H1 (cell line): ENCODE data around the gene GABRP. TPM values are rescaled to one million over a fixed set of nuclear protein-coding genes. Genes with fewer than 3 reads are reported as not detected.

Source experiments
- ASH2L ChIP-seq: fragments of 200-600, 300-600 bp; sonication (generic); IDR thresholded peaks from one replicate; pipeline ENCODE4 v1.7.1; 2017; ENCODE audit warnings: low read length
- CBX8 ChIP-seq: fragments of 300-800, 300-1000 bp; sonication (generic); IDR thresholded peaks from 2 replicates; pipeline ENCODE4 v1.7.1; 2016; ENCODE audit warnings: low read depth, low read length, borderline replicate concordance
- CHD7 ChIP-seq: fragments of 300-600 bp; sonication (generic); IDR thresholded peaks from 2 replicates; pipeline ENCODE4 v1.7.1; 2012; ENCODE audit warnings: low read length, moderate library complexity, mild to moderate bottlenecking, inconsistent platforms; ENCODE audit not compliant: insufficient replicate concordance
- EGR1 ChIP-seq: IDR thresholded peaks from 2 replicates; pipeline ENCODE4 v1.6.1; 2011; ENCODE audit warnings: low read depth, low read length, borderline replicate concordance
- EZH2 ChIP-seq: fragments of 200-600 bp; sonication (generic); IDR thresholded peaks from 2 replicates; pipeline ENCODE4 v1.7.1; 2012; ENCODE audit warnings: low read depth, mild to moderate bottlenecking, moderate library complexity, low read length, inconsistent platforms; ENCODE audit not compliant: severe bottlenecking
- GTF2F1 ChIP-seq: IDR thresholded peaks from 2 replicates; pipeline ENCODE4 v1.6.1; 2012; ENCODE audit warnings: low read depth, low read length, improper control_type of control experiment, borderline replicate concordance
- JUN ChIP-seq: IDR thresholded peaks from 2 replicates; pipeline ENCODE4 v1.6.1; 2011; ENCODE audit warnings: low read depth, mild to moderate bottlenecking, improper control_type of control experiment, low read length
- MAFK ChIP-seq: IDR thresholded peaks from 2 replicates; pipeline ENCODE4 v1.6.1; 2012; ENCODE audit warnings: low read depth, mild to moderate bottlenecking, improper control_type of control experiment, low read length
- MAX ChIP-seq: IDR thresholded peaks from 2 replicates; pipeline ENCODE4 v1.6.1; 2012; ENCODE audit warnings: inconsistent platforms
- NRF1 ChIP-seq: IDR thresholded peaks from 2 replicates; pipeline ENCODE4 v1.6.1; 2011; ENCODE audit warnings: mild to moderate bottlenecking, low read depth, low read length, improper control_type of control experiment
- RNF2 ChIP-seq: fragments of 200-900, 300-1000 bp; sonication (generic); IDR thresholded peaks from 2 replicates; pipeline ENCODE4 v1.7.1; 2016; ENCODE audit warnings: borderline replicate concordance, low read depth, mild to moderate bottlenecking, antibody characterized with exemption, low read length; ENCODE audit not compliant: poor library complexity, severe bottlenecking; ENCODE audit errors: missing control alignments
- TEAD4 ChIP-seq: IDR thresholded peaks from 2 replicates; pipeline ENCODE4 v1.6.1; 2012; ENCODE audit warnings: low read depth, low read length, inconsistent platforms, mixed read lengths
- polyA plus RNA-seq, 7 experiments: library from polyadenylated mRNA; depleted of rRNA in 3 of 7; stranded (reverse) in 5 of 7; unstranded in 2 of 7; fragments of >200 nt in 5 of 7; fragments of 200-250 nt in 2 of 7; gene quantifications; 1 replicate in 5 of 7; 2 replicates in 1 of 7; 4 replicates in 1 of 7; pipeline versions ENCODE4 v1.2.1 to v1.2.3, GENCODE V29; 2011 to 2013; ENCODE audit warnings: missing spikeins in 2 of 7, mixed read lengths in 2 of 7
- total RNA-seq: library from RNA; stranded (reverse); fragmentation: NEBNext Ultra II Directional; extraction: Animal tissue kit (Norgen Biotek cat#: 25700); gene quantifications from 2 replicates; pipeline ENCODE4 v1.2.1, GENCODE V29; 2021

Gene GABRP
- total and polyA plus RNA-seq, 2 of the 8 experiments (the other 6 are each of a cell fraction or from before 2014, with no cell fraction given): 3.7 to 4.0 TPM

GRCh38 chr5:170753311-170753710 lies 30.2 kb upstream of the GABRP start (continued):
- TF ChIP-seq CHD7 (no peak), NRF1 (no peak), TEAD4 (no peak), MAFK (no peak), MAX (no peak), CBX8 (no peak), JUN (no peak), EZH2 (no peak), ASH2L (no peak), EGR1 (no peak), GTF2F1 (no peak), RNF2 (no peak)
